Keratinocyte (primary cell): ENCODE data around the gene BBS9. TPM values are rescaled to one million over a fixed set of nuclear protein-coding genes. Genes with fewer than 3 reads are reported as not detected.

Experiments used
- DNase-seq: peaks from one replicate; pipeline ENCODE4 v3.0.0-alpha.2; 2011; ENCODE audit warnings: low read depth, missing footprints, low spot score
- FAIRE-seq: peaks from 2 replicates; lab custom pipeline; 2011; peaks lifted over from hg19 to GRCh38; lab: Jason Lieb, UNC
- H2AFZ ChIP-seq: 2 replicates; pipeline ENCODE4 v1.6.0; 2012; ENCODE audit warnings: low read length, control low read depth, inconsistent platforms; ENCODE audit not compliant: control insufficient read depth
- H3K27ac ChIP-seq: 2 replicates; pipeline ENCODE4 v1.5.1; 2011; ENCODE audit warnings: low read length; ENCODE audit not compliant: control insufficient read depth, insufficient read depth
- H3K27me3 ChIP-seq: 3 replicates; pipeline ENCODE4 v1.6.0; 2011; ENCODE audit warnings: low read length; ENCODE audit not compliant: control insufficient read depth, insufficient read depth; ENCODE audit errors: extremely low read depth
- H3K36me3 ChIP-seq, 2 experiments: 2 replicates in 1 of 2; 3 replicates in 1 of 2; pipeline ENCODE4 v1.5.1; 2011; ENCODE audit warnings: low read length in 2 of 2, mild to moderate bottlenecking in 1 of 2; ENCODE audit not compliant: control insufficient read depth in 2 of 2, insufficient read depth in 2 of 2; ENCODE audit errors: extremely low read depth in 1 of 2
- H3K4me1 ChIP-seq: 3 replicates; pipeline ENCODE4 v1.5.1; 2011; ENCODE audit warnings: low read length; ENCODE audit not compliant: control insufficient read depth, insufficient read depth; ENCODE audit errors: extremely low read depth
- H3K4me2 ChIP-seq: 3 replicates; pipeline ENCODE4 v1.6.0; 2011; ENCODE audit warnings: low read depth, low read length; ENCODE audit not compliant: control insufficient read depth, insufficient read depth; ENCODE audit errors: extremely low read depth
- H3K4me3 ChIP-seq, 3 experiments: fragments of 200-600 bp in 1 of 3; sonication (generic) in 1 of 3; 2 replicates in 2 of 3; 3 replicates in 1 of 3; pipeline ENCODE4 v1.5.1; 2011 to 2016; ENCODE audit warnings: low read length in 3 of 3, mild to moderate bottlenecking in 3 of 3, control low read depth in 2 of 3, inconsistent platforms in 1 of 3, low read depth in 1 of 3, mixed read lengths in 1 of 3, mixed run types in 1 of 3, moderate library complexity in 1 of 3; ENCODE audit not compliant: control insufficient read depth in 2 of 3, insufficient read depth in 2 of 3; ENCODE audit errors: extremely low read depth in 1 of 3
- H3K79me2 ChIP-seq: 2 replicates; pipeline ENCODE4 v1.6.0; 2012; ENCODE audit warnings: low read length; ENCODE audit not compliant: control insufficient read depth, insufficient read depth
- H3K9ac ChIP-seq: 3 replicates; pipeline ENCODE4 v1.6.0; 2011; ENCODE audit warnings: low read length; ENCODE audit not compliant: control insufficient read depth, insufficient read depth; ENCODE audit errors: extremely low read depth
- H3K9me1 ChIP-seq: 3 replicates; pipeline ENCODE4 v1.6.0; 2011; ENCODE audit warnings: low read length; ENCODE audit not compliant: control insufficient read depth, insufficient read depth; ENCODE audit errors: extremely low read depth
- H3K9me3 ChIP-seq: 2 replicates; pipeline ENCODE4 v1.5.1; 2012; ENCODE audit warnings: low read depth, low read length; ENCODE audit not compliant: control insufficient read depth
- H4K20me1 ChIP-seq: 3 replicates; pipeline ENCODE4 v1.6.0; 2011; ENCODE audit warnings: low read length; ENCODE audit not compliant: control insufficient read depth, insufficient read depth; ENCODE audit errors: extremely low read depth
- CTCF ChIP-seq, 3 experiments: IDR thresholded peaks in 1 of 3; conservative IDR thresholded peaks in 1 of 3; optimal IDR thresholded peaks in 1 of 3; 2 replicates in 2 of 3; 3 replicates in 1 of 3; pipeline versions ENCODE3 to v1.5.1; 2011; ENCODE audit warnings: low read length in 3 of 3, mild to moderate bottlenecking in 3 of 3, moderate library complexity in 2 of 3, control low read depth in 1 of 3, inconsistent platforms in 1 of 3; ENCODE audit not compliant: insufficient read depth in 2 of 3; ENCODE audit errors: extremely low read depth in 1 of 3
- EZH2 ChIP-seq: IDR thresholded peaks from one replicate; pipeline ENCODE4 v1.6.1; 2012; ENCODE audit warnings: inconsistent platforms, mild to moderate bottlenecking, low read length, moderate library complexity
- dilution Hi-C: fragments of 300-500 bp; cut with MboI; formaldehyde crosslinking; loops from one replicate; pipeline ENCODE4 v1.7.0; 2020; ENCODE audit warnings: low sequenced_read_pairs; ENCODE audit not compliant: extremely low pct_ligation_motif_present
- polyA plus RNA-seq, 5 experiments: library from polyadenylated mRNA; depleted of rRNA in 3 of 5; stranded (reverse) in 3 of 5; stranded (forward) in 1 of 5; unstranded in 1 of 5; fragments of >200 nt; gene quantifications; 1 replicate in 1 of 5; 2 replicates in 3 of 5; 3 replicates in 1 of 5; pipeline versions ENCODE4 v1.2.1 to v1.2.3, GENCODE V29; 2011 to 2012; ENCODE audit warnings: missing spikeins in 2 of 5, low read depth in 1 of 5, low replicate concordance in 1 of 5

The BBS9 gene
- polyA plus RNA-seq, 1 donor (not counting 4 experiments of a cell fraction or from before 2014, with no cell fraction given): 7.6 TPM

- FAIRE-seq: no peak
- no peak for TF ChIP-seq EZH2
- no peak for TF ChIP-seq CTCF (optimal IDR thresholded peaks at IDR 0.05 in 1 of 3, IDR thresholded peaks at IDR 0.05 in 1 of 3, conservative IDR thresholded peaks at IDR 0.05 in 1 of 3; ENCODE audit: extremely low read depth in 1 of 3, insufficient read depth in 2 of 3, low read length in 3 of 3)
- dilution Hi-C loops: no loop called here
Measured at GRCh38 chr7:33503736-33504135, 374.4 kb downstream of the BBS9 start.

GRCh38 chr7:33504266-33504665 lies 374.9 kb downstream of the BBS9 start:
- peaks cover 9% of the 10 kb centered on the region for H3K4me1 ChIP-seq
- H3K27ac ChIP-seq: no peak overlapping the region
- DNase-seq: no peak
- no peaks in the 10 kb centered on the region for H3K79me2 ChIP-seq
- H3K9me3 ChIP-seq: no peaks in the 10 kb centered on the region
- dilution Hi-C loops: no loop called here
- no peaks in the 10 kb centered on the region for H3K9me1 ChIP-seq
- no peak overlapping the region for H2AFZ ChIP-seq
- no peak for FAIRE-seq
- no peaks in the 10 kb centered on the region for H3K36me3 ChIP-seq
- H3K4me2 ChIP-seq: no peak overlapping the region
- no peak overlapping the region for H3K9ac ChIP-seq
- no peak overlapping the region for H3K4me3 ChIP-seq
- H3K27me3 ChIP-seq: no peaks in the 10 kb centered on the region
- no peaks in the 10 kb centered on the region for H4K20me1 ChIP-seq
- no peak for TF ChIP-seq EZH2
- TF ChIP-seq CTCF (optimal IDR thresholded peaks at IDR 0.05 in 1 of 3, IDR thresholded peaks at IDR 0.05 in 1 of 3, conservative IDR thresholded peaks at IDR 0.05 in 1 of 3; ENCODE audit: extremely low read depth in 1 of 3, insufficient read depth in 2 of 3, low read length in 3 of 3): no peak

More at GRCh38 chr7:33503736-33504135, 374.4 kb downstream of the BBS9 start:
- Histone ChIP-seq H3K9me3 (no peaks in the 10 kb centered on the region), H3K27ac (no peak overlapping the region), H3K4me1 (peaks cover 9% of the 10 kb centered on the region), H3K4me2 (no peak overlapping the region), H3K4me3 (no peak overlapping the region), H3K36me3 (no peaks in the 10 kb centered on the region), H3K27me3 (no peaks in the 10 kb centered on the region), H3K9ac (no peak overlapping the region), H2AFZ (no peak overlapping the region), H4K20me1 (no peaks in the 10 kb centered on the region), H3K79me2 (no peaks in the 10 kb centered on the region), H3K9me1 (no peaks in the 10 kb centered on the region)
- DNase-seq: no peak
